ENCODE data around the gene CCDC112.
A peak's percentile ranks its signal among the peaks of the same experiment; 100 is the strongest.
"Not testable (repeated sequence)": the region's sequence is repeated elsewhere in the genome, so short reads cannot be mapped to it uniquely, and the experiment has no call there.

Gene CCDC112, protein sequence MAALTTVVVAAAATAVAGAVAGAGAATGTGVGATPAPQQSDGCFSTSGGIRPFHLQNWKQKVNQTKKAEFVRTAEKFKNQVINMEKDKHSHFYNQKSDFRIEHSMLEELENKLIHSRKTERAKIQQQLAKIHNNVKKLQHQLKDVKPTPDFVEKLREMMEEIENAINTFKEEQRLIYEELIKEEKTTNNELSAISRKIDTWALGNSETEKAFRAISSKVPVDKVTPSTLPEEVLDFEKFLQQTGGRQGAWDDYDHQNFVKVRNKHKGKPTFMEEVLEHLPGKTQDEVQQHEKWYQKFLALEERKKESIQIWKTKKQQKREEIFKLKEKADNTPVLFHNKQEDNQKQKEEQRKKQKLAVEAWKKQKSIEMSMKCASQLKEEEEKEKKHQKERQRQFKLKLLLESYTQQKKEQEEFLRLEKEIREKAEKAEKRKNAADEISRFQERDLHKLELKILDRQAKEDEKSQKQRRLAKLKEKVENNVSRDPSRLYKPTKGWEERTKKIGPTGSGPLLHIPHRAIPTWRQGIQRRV

DNA sequence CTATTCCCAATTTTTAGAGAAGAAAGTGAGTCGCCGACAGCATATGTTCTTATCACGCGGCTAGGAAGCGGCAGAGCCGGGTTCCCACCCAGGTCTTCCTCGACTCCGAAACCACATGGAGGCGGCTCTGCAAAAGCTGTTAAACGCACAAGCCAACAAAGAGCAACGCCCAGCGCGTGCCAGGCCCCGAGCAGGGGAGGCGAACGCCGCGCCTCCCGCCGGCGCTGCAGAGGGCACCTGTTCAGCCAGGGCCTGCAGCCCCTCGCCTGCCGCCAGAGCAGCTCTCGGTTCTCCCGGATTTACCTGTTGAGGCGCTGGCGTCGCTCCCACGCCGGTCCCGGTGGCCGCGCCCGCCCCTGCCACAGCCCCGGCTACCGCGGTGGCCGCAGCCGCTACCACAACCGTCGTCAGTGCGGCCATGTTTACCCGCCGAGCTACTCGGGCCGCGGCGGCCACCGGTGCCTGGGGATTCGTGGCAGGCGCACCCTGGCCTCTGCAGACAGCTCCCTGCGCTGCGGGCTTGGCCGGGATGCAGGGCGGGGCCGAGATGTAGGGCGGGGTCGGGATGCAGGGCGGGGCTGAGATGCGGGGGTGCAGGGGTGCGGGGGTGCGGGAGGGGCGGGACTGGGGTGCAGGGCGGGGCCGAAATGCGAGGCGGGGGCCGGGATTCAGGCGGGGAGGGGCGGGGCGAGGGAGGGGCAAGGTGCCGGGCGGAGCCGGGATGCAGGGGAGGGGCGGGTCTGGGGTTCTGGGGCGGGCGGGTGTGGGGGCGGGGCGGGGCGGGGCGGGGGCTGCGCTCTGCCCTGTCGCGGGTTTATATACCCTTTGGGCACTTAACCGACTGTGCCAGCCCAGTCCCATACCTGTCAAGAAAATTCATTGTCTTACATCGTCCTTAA, at the start of gene CCDC112:
CCDC112 (minus strand) TSS at position 531 of the 899 bp plus-strand sequence; CDS start at position 420, 111 bp downstream.
- DNase-seq, result peak; percentile 77

DNA sequence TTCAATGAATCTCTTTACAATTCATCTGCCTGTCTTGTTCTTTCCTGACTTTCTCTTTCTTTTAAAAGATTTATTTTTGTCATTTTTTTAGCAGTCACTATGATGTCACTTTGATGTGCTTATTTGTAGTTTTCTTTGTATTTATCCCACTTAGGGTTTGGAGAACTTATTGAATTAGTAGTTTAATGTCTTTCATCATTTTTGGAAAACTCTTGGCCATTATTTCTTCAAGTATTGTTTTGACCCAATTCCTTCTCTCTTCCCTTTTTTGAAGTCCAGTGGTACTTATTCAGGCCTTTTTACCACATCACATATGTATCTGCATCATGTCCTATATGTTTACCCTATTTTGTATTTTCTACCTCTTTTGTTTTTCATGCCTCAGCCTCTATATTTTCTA, 48.9 kb upstream of the CCDC112 start:
- DNase-seq, result no peak

DNA sequence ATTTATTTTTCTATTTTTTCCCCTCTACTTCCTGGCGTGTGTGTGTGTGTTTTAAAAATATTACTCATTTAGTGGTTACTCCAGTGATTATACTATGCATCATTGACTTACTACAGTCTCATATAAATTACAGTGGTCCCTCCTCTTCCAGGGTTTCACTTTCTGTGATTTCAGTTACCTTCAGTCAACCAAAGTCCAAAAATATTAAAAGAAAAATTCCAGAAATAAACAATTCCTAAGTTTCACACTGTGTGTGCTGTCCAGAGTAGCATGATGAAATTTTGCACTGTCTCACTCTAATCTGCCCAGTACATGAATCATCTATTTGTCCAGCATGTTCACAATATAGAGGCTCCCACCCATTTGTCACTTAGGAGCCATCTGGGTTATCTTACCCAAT, 47.4 kb upstream of the CCDC112 start:
- no peak for DNase-seq

DNA sequence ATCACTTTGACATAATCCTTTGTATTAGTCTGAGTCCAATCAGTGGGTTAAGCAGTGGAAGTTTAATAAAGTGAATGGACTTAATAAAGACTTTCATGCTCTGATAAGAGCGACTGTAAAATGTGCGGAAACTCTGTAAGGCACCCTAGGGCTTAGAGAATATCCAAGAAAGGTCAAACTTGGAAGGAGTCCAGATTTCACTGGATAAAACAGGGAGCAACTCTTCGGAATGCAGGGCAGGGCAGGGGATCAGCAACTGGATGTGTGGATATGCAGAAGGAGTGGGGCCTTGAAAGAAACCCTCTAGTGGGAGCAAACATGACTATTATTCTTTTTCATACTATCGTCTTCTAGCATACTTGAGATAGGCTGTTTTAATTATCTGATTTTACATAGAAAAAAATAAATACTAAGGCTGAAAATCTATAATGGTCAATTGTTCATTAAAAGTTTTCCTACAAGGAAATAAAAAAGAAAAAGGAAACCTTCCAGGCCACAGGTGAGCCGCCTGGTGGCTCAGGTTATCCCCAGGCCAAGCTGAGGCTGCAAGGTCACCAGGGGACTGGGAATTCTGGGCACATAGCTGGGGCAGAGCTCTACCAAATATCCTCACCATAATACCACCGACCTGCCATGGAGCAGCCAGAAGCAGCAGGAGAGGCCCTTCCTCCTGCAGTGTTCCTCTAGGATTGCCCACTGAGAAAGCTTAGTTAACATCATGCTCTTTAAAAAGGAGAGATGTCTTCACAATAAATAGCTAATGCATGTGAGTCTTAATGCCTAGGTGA, 46.3 kb upstream of the CCDC112 start:
- no peak for DNase-seq

DNA sequence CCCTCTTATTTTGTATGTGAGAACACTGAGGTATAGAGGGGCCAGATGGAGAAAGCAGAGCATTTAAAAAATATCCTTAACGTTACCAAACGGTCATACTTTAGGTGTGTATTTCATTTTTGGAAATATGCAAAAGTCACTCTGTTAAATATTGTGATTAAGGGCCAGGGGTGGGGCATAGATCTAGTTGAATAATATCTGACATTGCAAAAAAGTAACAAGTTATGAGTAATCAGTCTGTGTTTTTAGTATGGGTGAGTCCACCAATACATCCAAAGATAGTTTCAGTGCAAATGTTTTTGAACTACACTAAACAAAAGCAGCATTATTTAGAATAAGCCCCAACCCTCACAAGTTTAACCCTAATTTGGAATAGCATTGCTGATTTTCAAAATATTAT, 45.3 kb upstream of the CCDC112 start:
- no peak for DNase-seq

DNA sequence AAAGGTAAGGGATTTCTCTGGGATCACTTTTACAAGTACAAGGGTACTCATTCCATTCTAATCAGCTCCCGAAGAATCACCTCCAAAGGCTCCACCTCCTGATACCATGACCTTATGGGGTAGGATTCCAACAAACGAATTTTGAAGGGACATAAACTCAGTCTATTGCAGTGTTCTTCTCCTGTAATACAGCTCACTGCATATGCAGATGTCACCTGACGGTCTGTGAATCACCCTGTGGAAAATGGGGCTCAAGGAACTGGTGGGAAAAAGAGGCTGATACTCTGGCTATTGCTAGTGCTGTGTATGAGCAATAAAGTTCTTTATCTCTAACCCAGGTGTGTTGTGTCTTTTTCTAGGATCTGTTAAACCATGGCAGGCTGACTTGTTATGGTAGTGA, 42.4 kb upstream of the CCDC112 start:
- no peak for DNase-seq

DNA sequence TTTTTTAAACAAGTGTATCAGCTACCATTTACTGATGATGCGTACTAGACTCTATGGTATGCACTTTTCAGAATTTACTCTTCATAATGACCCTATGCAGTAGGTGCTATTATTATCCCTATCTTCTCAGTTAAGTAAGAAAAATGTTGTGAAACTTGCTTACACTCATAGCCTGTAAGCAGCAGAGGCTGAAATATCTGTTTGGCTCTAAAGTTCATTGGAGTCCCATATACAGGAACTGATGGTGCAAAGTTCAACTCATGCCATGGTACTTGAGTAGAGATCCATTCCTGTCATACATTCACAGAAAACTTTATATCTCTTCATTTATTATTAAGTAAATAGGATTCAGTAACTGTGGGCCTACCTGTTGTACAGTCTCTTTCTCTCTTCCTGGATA, 41.4 kb upstream of the CCDC112 start:
- DNase-seq, result no peak

DNA sequence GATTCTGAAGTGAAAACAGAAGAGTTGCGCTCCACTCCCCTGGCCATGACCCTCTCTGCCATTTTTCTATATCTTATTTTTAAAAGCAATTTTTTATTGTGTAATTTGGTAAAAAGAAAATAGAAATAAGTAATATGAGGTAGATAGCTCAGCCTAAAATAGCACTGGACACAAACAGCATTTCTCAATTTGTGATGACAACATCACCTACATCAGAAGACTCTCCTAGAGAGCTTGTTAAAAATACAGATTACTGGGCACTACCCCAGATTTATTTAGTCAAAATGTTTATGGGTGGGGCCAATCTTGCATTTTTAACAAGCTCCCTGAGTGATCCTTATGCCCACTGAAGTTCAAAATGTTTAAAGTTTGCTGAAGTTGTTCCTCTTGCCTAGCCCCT, 40.5 kb upstream of the CCDC112 start:
- no peak for DNase-seq

DNA sequence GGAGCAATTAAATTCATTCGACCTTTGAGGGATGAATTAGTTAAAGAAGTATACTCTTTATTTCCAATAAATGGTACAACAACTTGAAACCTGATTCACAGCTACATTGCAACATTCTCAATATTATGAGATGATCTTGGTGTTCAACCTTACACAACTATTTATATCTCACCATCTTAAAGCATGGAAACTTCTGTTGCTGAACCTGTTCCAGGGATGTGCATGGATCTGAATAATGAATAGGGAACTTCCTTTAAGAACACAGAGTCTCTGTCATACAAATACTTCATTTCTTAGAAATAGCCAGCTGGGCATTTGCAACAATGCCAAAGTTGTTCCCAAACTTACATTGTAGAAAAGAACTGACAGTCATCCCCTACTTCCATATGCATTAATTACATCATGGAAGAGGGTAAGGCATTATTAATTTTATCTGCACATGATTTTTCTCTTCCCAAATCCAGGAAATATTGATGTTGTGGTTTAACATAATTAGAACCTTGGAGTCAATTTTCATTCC, 39.8 kb upstream of the CCDC112 start:
- no peak for DNase-seq

DNA sequence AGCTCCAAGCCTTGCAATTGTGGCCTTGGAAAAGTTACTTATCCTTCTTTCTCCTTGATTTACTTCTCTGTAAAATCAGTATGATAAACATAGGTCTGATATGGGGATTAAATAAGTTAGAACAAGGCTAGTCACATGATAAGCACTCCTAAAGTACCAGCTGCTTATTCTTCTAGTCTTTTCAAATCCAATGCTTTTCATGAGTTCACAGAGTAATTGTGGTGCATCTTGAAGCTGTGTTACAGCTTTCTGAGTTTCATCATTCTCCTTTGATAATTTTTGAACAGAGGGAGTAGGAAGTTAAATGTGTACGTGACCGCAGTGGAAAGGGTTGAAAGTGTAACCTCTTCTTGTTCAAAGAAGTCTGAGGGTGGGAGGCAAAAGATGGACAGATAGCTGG, 38.8 kb upstream of the CCDC112 start:
- no peak for DNase-seq

DNA sequence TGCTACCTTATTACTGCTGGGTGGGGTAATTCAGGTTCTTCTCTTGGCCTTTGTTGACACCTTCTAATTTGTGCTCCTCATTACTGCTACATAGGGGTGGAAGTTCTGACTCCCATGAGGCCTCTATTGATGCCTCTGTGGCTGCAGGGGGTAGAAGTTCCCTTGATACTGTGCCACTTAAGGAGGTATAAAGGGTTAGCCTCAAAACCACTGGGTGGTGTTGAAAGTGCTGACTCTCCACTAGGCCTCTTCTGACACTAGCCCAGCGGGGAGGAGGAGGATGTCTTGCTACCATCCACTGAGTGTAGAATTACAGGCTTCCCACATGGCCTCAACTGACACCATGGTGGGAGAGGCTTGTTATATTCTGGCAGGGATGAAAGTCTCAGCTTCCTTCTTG, 36.7 kb upstream of the CCDC112 start:
- no peak for DNase-seq

DNA sequence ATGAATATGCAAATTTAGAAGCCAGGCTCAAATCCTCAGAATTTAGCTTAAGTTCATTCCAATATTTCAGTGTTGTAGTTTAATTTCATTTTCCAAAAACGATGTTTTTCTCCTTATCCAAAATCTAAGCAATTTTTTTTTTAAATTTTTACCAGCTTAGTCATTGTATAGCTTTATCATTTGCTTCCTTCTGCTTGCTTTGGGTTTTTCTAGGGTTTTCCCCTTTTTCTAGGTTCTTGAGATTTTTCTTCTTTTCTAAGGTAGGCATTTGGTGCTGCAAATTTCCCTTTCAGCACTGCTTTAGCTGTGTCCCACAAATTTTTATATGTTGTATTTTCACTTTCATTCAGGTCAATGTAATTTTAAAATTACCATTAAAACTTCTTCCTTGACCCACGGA, 34.4 kb upstream of the CCDC112 start:
- DNase-seq, result no peak

DNA sequence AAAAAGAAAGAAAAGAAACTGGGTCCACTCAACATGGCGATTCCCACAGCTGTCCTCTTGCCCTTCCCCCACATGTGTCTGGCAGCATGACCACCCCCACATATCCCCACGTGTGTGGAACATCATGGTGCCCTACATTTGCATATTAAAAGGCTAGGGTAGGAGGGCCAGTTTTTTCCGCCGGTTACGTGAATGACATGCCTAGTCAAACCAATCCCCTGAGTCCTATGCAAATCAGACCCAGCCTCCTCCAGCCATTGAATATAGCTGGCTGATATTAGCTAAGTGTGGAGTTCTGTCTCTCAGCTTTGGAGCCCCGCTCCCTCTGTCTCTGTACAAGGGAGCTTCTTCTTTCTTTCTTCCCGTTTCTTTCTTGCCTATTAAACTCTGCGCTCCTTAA, 33.0 kb upstream of the CCDC112 start:
- no peak for DNase-seq

DNA sequence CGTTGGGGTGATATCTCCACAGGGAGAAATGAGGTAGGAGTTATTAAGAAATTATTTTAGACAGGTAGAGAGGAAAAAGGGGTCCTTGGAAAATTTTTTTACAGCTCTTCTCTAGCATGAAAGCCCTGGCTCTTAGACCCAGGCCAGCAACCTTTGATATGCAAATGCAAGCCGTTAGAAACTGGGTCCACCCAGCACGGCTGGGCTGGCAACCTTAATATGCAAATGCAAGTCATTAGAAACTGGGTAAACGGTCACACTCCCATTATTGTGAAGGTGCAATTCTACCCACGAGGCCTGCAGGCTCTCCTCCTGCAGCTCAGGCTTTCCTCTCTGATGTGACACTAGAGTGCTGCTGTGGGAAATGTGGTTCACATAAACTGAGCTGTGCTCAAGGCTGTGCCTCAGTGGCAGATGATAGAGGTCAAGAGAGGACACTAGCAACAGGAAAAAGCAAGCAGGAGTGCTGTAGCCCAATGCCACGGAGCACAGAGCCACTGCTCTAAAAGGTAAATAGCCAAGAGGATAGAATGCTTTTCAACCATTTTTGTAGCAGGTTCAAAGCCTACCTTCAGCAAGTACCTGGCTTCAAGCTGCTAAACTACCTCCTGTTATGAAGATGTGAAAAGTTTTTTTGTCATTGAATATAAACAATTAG, 32.3 kb upstream of the CCDC112 start:
- DNase-seq, result not testable (repeated sequence)

DNA sequence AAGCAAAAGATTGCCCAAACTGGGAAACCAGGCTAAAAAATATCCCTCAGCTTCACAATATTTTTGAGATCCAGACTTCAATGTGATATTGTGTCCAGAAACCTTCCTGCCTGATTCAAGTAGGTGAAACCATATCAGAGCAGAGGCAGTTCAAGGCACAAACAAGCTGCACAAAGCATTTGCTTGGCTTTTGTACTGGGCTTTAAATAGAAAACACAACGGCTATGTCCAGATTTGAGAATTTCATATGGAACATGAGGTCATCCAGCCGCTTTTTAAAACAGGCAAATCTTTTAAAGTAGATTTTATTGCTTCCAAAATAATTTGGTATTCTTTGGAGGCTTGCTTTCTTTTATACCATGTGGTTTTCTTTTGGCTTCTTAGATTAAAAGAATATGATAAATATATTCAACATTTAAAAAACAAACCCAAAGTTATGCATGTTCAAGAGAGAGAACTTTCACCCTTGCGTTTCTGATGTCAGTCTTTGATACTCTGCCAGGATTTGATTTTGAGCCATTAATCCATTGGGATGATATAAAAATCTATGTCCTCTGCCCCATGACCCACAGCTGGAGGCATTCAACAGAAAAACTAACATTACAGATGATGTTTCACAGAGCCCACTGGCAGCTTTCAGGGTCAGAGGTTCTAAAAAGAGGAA, 29.0 kb upstream of the CCDC112 start:
- no peak for DNase-seq

DNA sequence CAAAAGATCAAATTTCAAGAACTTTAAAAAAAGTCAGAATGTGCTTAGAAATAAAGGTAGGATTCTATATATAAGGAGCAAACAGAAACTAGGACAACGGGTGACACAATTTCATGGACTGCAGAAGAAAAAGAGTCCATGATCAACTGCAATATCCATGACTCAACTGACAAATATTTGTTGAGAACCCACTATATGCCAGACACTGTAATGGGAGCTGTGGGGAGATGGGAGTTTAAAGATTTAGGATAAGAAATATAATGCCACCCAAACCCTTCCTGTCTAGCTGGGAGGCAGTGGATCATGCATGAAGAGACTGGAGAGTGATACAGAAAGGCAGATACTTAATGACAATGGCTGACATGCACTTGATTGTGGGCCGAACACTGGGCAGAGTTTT, 27.6 kb upstream of the CCDC112 start:
- DNase-seq, result no peak

DNA sequence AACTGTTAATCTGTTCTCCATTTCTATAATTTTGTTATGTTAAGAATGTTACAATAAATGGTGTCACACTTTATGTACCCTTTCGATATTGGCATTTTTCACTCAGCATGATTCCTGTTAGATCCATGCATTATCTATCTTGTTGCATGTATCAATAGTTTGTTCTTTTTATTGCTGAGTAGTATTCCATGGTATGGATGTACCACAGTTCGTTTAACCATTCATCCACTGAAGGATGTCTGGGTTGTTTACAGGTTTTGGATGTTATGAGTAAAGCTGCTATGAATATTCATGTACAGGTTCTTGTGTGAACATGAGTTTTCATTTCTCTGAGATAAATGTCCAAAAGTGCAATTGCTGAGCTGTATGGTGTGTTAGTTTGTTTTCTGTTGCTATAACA, 26.3 kb upstream of the CCDC112 start:
- DNase-seq, result no peak

DNA sequence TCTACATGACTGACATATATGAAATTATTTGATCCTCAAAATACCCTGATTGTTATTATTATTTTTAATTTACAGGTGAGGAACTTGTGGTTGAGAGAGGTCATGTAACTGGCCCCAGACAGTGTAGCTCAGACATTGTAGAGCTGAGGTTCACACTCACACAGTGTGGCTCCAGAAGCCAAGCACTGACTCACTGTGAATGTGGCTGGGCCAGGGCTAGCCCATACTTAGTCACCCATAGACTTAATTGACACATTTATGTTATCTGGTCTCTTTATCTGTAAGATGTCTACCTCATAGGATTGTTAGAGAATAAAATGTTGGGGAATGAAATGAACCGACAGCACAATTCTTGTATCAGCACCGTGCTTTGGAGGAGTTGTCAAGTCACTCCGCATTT, 24.9 kb upstream of the CCDC112 start:
- DNase-seq, result no peak

DNA sequence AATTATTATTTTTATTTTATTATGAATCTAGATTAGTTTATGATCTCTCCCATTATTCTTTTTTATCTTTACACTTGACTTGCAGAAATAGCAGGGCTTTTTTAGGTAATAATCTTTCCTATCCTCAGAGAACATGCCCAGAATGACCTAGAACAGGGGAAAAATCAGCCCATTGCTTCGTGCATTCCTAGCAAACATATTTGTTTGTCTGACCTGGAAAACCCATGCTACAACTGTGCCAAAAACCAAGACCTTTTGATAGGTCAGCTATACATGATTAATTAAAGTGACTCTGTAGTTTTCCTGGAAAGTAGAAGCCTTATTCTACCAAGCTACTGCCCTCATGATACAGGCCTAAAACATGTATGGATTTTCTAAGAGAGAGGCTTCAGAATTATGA, 24.1 kb upstream of the CCDC112 start:
- DNase-seq, result no peak

DNA sequence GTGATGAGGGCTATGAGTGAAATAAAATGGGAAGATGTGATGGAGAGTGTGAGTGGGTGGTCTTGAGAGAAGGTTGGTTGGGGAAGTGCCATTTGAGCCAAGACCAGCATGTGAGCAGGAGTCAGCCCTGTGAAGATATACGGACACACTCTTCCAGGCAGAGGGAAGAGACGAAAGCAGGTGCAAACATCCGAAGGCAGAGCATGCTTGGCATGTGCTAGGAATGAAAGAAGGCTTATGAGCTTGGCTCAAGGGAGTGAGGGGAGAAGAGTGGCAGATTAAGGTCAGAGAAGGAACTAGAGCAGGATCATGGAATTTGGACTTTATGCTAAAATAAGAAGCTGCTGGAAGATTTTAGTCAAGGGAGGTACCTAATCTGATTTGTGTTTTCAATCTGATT, 23.6 kb upstream of the CCDC112 start:
- no peak for DNase-seq

DNA sequence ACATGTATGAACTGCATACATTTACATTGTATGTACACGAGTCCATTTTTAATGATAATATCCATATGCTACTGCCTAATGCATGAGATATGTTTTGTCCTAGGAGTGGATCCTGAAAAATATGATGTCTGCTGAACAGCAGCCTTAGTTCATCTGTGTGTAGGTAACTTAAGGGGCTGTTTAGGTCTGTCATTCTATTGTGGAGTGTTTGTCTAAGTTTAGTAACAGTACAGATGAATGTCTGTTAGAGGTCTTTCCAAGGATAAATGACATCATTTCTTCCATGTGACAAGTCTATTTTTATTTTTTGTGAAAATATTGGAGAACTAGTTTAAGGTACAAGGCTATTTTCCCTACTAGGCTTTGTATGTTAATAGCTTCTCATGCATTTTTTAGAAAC, 22.6 kb upstream of the CCDC112 start:
- no peak for DNase-seq

DNA sequence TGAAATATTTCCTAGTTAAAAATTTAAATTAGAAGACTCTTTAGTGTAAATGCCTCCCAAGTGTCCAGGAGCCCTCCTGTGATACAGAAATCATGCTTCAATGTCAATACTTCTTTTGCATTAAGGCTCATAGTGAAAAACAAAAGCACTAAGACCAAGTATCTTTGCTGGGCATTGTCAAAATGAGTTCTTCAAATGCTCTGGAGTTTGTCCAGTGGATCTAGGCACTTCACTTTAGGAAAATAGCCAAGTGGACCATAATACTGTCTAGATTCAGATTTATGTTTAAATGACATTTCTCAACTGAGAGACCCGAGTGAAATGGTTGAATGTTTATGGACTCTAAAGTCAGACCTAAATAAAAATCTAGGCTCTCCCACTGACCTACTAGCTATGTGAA, 21.3 kb upstream of the CCDC112 start:
- DNase-seq, result no peak

Data from CD4-positive, alpha-beta T cell treated with Interleukin-21 for 1 hour (primary cell).